Measurements from ENCODE around the gene TEX30.

DNA sequence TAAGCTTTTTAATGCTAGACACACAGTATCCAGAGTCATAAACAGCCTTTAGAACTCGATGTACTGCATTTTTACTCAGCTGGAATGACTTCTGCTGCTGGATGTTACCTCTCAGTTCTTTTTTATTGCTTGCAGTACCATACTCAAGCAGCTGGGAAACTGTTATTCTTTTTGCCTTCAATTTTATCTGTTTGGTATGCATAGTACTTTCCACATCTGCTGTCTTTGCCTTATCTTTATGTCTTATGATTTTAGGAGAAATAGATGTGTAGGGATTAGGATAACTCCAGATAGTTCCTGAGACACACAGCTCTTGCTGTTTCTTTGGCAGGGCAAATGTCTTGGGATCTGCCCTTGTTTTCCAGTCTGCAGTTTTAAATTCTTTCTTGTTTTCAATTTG lies 31.5 kb downstream of the TEX30 start:
- TF ChIP-seq CTCF (IDR thresholded peaks at IDR 0.05; ENCODE audit: insufficient read depth, low read length, poor library complexity, severe bottlenecking) (no peak), EZH2phosphoT487 (conservative IDR thresholded peaks at IDR 0.05; ENCODE audit: low read length) (no peak)

All from SU-DHL-6 (cell line).